A549 (cell line): ENCODE measurements around the gene CTNNBL1.

Source experiments
- CEBPB ChIP-seq, 2 experiments: fragments of >200 bp in 1 of 2; sonication (Bioruptor Twin) in 1 of 2; formaldehyde crosslinking in 1 of 2; IDR thresholded peaks; 2 replicates each; pipeline ENCODE4 v1.6.1; 2012 to 2016
- FOSB ChIP-seq: fragments of 250-450 bp; sonication (Bioruptor Pico); IDR thresholded peaks from 2 replicates; pipeline ENCODE4 v1.5.0; 2020; ENCODE audit warnings: mild to moderate bottlenecking, moderate library complexity
- HDAC2 ChIP-seq: fragments of 200-600 bp; sonication (generic); IDR thresholded peaks from 2 replicates; pipeline ENCODE4 v1.6.1; 2016
- MAFK ChIP-seq: fragments of 450-650 bp; IDR thresholded peaks from 2 replicates; pipeline ENCODE4 v1.6.1; 2014; ENCODE audit not compliant: partially characterized antibody
- NFE2L2 ChIP-seq: fragments of 150-350 bp; conservative IDR thresholded peaks from 2 replicates; pipeline ENCODE4 v1.6.1; 2014; ENCODE audit warnings: low read length
- NPAS2 ChIP-seq: fragments of 250-450 bp; sonication (Bioruptor Pico); IDR thresholded peaks from 2 replicates; pipeline ENCODE4 v1.8.0; 2022; ENCODE audit warnings: mild to moderate bottlenecking, moderate library complexity, borderline replicate concordance
- POLR2A ChIP-seq: IDR thresholded peaks from 2 replicates; pipeline ENCODE4 v1.6.1; 2012; ENCODE audit warnings: mild to moderate bottlenecking, low read length
- TF ChIP-seq, protein P1 (sequence below): fragments of >200 bp; sonication (Bioruptor Twin); formaldehyde crosslinking; IDR thresholded peaks from 3 replicates; pipeline ENCODE4 v1.5.1; 2016
- TF ChIP-seq, protein P2 (sequence below): IDR thresholded peaks from 2 replicates; pipeline ENCODE4 v1.6.1; 2012
- TF ChIP-seq, protein P3 (sequence below): fragments of 200-600 bp; sonication (generic); IDR thresholded peaks from 2 replicates; pipeline ENCODE4 v1.6.1; 2016; ENCODE audit warnings: antibody characterized with exemption, mild to moderate bottlenecking, moderate library complexity
- TF ChIP-seq, protein P4 (sequence below): fragments of >200 bp; sonication (Bioruptor Twin); formaldehyde crosslinking; IDR thresholded peaks from 2 replicates; pipeline ENCODE4 v1.6.1; 2016
- TF ChIP-seq, protein P5 (sequence below): IDR thresholded peaks from 2 replicates; pipeline ENCODE4 v1.6.1; 2012
- TF ChIP-seq, protein P6 (sequence below): fragments of 450-650 bp; IDR thresholded peaks from 2 replicates; pipeline ENCODE4 v1.6.1; 2014; ENCODE audit warnings: antibody characterized with exemption

DNA sequence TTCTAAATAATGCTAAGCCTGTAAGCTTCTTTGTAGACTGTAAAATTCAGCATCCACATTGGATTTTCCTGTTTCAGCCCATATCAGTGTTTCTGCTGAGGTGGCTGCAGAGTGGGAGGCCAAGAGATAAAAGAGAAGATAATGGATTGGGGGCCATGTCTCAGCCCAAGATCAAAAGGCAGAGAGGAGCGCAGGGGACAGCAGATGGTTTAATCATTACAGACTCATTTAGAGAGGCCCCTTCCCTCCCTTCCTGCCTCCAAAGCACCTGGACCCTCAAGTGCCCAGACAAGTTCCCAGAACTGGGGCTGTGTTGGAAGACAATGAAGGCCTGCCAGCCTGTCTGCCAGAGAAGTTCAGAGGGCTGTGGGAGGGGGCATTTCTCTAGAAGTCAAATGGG is 20.4 kb upstream of the CTNNBL1 start:
- TF ChIP-seq CEBPB (IDR thresholded peaks at IDR 0.05) (no peak), FOSB (CRISPR knock-in tag) (no peak), POLR2A (no peak), MAFK (no peak), HDAC2 (no peak), NFE2L2 (no peak), NPAS2 (CRISPR knock-in tag) (no peak)
- TF ChIP-seq, protein P1, sequence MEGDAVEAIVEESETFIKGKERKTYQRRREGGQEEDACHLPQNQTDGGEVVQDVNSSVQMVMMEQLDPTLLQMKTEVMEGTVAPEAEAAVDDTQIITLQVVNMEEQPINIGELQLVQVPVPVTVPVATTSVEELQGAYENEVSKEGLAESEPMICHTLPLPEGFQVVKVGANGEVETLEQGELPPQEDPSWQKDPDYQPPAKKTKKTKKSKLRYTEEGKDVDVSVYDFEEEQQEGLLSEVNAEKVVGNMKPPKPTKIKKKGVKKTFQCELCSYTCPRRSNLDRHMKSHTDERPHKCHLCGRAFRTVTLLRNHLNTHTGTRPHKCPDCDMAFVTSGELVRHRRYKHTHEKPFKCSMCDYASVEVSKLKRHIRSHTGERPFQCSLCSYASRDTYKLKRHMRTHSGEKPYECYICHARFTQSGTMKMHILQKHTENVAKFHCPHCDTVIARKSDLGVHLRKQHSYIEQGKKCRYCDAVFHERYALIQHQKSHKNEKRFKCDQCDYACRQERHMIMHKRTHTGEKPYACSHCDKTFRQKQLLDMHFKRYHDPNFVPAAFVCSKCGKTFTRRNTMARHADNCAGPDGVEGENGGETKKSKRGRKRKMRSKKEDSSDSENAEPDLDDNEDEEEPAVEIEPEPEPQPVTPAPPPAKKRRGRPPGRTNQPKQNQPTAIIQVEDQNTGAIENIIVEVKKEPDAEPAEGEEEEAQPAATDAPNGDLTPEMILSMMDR: no peak
- TF ChIP-seq, protein P2, sequence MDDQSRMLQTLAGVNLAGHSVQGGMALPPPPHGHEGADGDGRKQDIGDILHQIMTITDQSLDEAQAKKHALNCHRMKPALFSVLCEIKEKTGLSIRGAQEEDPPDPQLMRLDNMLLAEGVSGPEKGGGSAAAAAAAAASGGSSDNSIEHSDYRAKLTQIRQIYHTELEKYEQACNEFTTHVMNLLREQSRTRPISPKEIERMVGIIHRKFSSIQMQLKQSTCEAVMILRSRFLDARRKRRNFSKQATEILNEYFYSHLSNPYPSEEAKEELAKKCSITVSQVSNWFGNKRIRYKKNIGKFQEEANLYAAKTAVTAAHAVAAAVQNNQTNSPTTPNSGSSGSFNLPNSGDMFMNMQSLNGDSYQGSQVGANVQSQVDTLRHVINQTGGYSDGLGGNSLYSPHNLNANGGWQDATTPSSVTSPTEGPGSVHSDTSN: no peak
- TF ChIP-seq, protein P3, sequence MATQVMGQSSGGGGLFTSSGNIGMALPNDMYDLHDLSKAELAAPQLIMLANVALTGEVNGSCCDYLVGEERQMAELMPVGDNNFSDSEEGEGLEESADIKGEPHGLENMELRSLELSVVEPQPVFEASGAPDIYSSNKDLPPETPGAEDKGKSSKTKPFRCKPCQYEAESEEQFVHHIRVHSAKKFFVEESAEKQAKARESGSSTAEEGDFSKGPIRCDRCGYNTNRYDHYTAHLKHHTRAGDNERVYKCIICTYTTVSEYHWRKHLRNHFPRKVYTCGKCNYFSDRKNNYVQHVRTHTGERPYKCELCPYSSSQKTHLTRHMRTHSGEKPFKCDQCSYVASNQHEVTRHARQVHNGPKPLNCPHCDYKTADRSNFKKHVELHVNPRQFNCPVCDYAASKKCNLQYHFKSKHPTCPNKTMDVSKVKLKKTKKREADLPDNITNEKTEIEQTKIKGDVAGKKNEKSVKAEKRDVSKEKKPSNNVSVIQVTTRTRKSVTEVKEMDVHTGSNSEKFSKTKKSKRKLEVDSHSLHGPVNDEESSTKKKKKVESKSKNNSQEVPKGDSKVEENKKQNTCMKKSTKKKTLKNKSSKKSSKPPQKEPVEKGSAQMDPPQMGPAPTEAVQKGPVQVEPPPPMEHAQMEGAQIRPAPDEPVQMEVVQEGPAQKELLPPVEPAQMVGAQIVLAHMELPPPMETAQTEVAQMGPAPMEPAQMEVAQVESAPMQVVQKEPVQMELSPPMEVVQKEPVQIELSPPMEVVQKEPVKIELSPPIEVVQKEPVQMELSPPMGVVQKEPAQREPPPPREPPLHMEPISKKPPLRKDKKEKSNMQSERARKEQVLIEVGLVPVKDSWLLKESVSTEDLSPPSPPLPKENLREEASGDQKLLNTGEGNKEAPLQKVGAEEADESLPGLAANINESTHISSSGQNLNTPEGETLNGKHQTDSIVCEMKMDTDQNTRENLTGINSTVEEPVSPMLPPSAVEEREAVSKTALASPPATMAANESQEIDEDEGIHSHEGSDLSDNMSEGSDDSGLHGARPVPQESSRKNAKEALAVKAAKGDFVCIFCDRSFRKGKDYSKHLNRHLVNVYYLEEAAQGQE: no peak
- TF ChIP-seq, protein P4, sequence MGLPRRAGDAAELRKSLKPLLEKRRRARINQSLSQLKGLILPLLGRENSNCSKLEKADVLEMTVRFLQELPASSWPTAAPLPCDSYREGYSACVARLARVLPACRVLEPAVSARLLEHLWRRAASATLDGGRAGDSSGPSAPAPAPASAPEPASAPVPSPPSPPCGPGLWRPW: no peak
- TF ChIP-seq, protein P5, sequence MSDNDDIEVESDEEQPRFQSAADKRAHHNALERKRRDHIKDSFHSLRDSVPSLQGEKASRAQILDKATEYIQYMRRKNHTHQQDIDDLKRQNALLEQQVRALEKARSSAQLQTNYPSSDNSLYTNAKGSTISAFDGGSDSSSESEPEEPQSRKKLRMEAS: no peak
- TF ChIP-seq, protein P6, sequence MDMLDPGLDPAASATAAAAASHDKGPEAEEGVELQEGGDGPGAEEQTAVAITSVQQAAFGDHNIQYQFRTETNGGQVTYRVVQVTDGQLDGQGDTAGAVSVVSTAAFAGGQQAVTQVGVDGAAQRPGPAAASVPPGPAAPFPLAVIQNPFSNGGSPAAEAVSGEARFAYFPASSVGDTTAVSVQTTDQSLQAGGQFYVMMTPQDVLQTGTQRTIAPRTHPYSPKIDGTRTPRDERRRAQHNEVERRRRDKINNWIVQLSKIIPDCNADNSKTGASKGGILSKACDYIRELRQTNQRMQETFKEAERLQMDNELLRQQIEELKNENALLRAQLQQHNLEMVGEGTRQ: no peak
